GM19240 (cell line): Measurements from ENCODE around the gene REEP1.

ENCODE experiments used
- DNase-seq: peaks from one replicate; pipeline ENCODE4 v3.0.0; 2011; ENCODE audit warnings: low spot score; ENCODE audit not compliant: insufficient read length

Gene REEP1

DNA sequence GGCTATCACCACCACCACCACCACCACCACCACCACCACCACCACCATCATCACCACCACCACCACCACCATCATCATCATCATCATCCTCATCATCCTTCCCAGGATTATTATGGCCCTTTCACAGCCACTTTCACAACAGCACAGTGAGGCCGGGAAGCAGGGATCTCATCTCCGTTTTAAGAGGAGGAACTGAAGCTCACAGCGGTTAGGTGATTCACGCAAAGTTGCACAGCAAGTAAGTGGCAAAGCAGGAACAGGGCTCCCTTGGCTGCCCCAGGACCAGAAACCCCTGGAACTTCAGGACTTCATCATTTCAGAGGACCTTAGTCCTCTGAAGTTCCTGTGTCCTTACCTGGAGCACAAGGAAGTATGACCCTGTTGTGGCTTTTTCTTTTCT is 111.4 kb downstream of the REEP1 start:
- DNase-seq, result no peak

DNA sequence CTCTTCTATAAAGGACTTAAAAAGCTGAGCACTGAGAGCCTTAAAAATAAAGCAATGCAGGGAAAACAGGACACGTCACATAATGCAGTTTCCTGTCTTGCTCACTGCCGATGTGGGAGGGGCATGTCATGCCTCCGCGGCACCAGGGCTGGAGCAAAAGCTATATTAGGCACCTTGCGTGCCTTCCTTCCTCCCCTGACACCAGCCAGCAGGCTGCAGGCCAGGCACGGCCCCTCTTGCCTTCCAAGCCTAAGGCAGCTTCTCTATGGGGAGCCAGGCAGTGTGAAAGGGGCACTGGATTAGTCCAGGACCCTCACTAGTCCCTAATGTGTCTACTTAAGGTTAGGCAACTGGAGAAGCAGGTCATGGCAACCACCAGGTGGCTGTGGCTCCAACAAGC is 111.8 kb downstream of the REEP1 start:
- DNase-seq, result peak; percentile 62

DNA sequence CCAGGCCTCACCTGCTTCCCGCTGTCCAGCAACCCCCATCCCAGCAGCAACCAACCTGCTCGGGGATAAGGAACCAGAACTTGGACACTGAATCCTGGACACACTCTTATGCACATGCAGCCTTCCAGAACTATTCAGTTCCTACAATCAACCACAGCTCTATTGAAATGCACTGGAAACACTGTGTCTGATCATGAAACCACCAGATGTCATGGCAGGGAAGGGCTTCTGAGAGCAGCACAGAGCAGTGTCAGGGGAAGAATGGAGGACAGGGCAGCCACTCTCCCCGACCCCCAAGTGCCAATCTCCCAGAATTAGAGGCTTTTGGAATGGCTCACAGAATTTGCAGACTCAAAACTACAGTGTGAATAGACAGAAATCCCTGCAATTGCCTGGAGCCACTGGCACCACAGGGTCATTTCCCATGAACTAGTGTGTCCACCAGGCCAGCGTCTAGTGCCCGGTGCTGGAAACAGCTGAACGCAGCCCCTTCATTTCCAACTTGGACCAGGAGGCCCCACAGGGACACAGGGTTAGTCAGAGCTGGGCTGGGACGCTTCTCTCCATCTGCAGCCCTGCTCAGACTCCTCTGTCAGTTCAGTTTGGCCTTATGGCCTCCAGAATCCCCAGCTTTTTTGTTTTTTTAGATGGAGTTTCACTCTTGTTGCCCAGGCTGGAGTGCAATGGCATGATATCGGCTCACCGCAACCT is 112.6 kb downstream of the REEP1 start:
- no peak for DNase-seq

- DNase-seq, result no peak
Measured at GRCh38 chr2:86223927-86224560, 113.4 kb downstream of the REEP1 start.

DNA sequence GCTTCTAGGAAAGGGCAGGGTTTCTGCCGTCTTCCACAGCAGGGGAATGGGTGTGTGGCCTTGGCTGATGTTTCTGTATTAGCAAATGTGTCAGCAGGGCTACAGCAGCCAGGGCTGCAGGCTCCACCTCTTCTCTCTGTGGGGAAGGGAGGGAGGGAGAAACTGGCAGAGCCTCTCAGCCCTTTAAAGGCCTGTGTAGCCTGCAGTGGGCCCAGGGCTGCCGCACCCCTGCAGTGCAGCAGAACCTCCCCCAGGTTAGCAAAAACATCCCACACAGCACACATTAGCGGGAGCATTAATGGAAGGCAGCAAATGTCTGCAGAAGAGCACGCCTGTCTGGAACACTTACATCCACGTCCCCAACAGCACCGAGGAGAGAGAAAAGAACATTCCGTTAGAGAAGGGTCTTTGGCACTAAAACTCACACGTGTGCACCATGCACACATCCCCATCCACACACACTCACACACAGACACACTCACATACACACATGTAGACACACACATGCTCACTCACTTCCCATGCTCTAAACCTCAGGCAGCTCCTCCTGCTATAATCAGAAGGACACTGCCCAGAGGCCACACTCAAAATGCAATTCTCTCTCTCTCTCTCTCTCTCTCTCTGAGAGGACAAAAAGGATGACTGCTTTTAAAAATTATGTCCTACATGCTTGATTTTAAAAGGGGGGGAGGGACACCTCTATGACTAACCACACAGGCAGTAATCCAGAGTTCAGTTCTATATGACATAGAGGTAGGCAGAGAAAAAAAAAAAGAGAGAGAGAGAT is 114.1 kb downstream of the REEP1 start:
- no peak for DNase-seq

DNA sequence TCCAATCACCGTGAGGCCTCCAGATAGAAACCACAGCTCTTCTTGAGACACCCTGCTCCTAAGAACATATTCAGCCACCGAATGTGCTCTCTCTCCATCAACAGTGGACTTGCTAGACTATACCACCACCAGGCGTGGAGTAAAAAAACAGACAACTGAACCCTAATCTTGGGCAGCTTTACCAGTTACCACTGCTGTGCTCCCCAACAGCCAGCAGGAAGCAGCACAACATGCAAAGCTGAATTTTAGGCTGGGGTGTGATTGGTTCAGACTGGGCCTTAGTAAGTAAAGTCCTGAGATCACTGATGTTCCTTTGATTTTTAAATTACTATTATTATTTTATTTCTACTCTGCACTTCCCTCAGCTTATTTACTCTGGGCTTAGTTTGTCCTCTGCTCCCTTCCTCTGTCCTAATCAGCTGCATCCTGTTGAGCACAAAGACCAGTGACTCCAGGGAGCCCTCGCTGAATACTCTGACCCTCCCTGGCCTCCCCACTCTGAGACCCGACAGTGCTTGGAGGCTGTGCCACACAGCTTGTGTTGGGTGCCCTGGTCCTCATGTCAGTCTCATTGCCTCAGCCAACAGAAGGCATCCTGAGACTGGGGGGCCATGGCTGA is 116.3 kb downstream of the REEP1 start:
- no peak for DNase-seq

DNA sequence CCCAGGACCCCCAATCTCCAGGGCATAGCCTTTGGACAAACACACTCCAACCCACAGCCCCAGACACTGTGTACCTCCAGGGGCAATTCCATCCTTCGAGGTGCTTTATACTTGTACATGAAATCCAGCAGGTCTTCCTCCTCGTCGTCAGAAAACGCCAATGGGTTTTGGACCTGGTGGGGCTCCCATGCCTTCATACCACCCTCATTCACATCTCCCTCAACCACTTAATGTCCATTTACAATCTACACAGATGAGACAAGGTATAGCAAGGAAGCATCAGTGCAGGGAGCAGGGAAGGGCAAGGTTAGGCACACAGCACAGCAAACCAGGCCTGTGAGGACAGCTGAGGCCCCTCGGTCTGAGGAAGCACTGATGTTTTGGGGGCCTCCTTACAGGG is 117.5 kb downstream of the REEP1 start:
- DNase-seq, result no peak

DNA sequence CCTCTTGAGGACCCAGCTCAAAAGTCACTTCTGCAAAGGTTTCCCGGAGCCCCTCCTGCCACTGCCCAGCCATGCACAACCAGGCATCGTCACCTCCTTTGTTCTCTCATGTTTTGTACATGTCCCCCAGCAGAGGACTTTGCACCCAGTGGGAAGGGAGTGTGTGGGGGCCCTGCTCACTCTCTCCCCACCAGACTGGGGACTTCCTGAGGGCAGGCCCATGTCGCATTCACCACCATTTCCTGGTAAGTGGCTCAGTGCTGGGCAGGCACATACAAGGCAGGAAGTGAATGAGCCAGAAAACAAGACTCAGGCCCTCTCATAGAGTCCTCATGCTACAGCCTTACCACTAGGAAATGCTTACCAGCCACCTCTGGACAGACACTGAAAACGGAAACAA is 119.3 kb downstream of the REEP1 start:
- no peak for DNase-seq

GRCh38 chr2:86216575-86217555 is 120.6 kb downstream of the REEP1 start:
- DNase-seq, result no peak

DNA sequence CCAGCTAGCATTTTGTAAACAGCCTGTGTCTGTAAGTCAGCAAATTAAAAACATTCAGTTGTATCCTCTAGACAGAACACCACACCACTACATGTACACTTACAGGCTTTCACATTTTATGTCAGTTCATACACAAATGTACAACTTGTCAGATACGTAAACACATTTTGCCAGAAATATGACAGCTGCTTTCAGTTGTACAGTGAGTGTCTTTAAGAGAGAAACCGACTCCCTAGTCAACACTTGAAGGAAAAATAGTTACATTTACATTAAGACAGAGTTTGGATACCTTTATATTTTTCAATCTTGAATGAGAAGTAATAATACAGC is 123.0 kb downstream of the REEP1 start:
- no peak for DNase-seq

DNA sequence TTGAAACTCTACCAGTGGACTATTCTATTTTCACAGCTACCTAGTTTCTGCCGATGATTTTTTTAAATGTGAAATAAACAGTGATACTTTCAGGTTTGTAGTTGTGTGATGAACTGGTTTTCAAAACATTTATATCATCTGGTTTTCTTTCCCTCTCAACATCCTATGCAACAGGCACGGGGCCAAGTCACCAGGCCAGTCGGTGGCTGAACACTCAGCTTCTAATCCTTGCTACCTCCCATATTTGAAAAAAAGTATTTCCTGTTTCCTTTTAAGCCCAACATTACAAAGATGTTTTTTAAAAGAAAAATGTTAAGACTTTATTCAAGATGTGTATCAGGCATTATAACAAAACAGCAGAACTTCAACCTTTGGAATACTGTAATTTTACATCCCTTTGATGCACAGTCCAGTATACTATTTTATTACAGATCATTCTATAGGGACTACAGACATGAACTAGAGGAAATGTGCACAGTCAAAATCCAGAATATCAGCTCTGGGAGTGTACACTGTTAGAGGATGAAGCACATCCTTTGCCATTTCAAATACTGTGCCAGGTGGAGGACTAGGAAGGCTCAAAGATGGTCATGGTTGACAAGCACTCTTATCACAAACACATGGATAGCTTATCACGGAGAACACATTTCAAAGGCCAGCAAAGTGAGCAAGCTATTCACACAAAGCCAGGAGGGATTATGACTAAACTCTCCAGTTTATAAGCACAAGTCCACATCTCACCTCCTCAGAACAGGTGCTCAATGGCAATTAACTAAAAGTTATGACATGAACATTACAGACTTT is 123.5 kb downstream of the REEP1 start:
- no peak for DNase-seq

DNA sequence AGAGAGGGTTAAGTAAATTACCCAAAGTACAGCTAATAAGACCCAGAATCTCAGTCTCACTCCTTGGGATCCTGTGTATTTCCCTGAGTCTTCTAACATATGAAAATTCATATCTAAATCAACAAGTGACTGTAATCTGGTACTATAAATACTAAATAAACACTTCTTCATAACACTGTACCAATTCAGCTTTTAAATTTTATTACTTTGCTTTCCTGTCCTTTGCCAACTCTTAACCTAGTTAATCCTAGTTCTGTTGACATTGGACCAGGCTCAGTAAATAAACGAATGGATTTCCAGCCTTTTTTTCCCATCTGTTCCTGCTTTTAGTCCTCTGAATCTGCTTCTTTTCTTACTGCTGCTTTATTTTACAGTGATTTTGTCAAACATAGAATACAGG is 124.4 kb downstream of the REEP1 start:
- no peak for DNase-seq

GRCh38 chr2:86211796-86212188 is 125.6 kb downstream of the REEP1 start:
- DNase-seq, result no peak

GRCh38 chr2:86211033-86211795 is 126.2 kb downstream of the REEP1 start:
- DNase-seq, result no peak

- no peak for DNase-seq
Measured at GRCh38 chr2:86204458-86204857, 133.0 kb downstream of the REEP1 start.

GRCh38 chr2:86203614-86204013 is 133.8 kb downstream of the REEP1 start:
- DNase-seq, result no peak

DNA sequence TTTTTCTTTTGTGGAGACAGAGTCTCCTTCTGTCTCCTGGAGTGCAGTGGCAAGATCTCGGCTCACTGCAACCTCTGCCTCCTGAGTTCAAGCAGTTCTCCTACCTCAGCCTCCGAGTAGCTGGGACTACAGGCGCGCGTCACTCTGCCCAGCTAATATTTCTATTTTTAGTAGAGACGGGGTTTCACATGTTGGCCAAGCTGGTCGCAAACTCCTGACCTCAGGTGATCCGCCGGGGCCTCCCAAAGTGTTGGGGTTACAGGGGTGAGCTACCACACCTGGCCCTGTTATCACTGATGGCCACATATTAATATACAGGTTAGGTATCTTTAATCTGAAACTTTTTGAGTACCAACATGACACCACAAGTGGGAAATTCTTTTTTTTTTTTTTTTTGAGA is 134.7 kb downstream of the REEP1 start:
- no peak for DNase-seq

- no peak for DNase-seq
Measured at GRCh38 chr2:86202336-86202692, 135.1 kb downstream of the REEP1 start.

DNA sequence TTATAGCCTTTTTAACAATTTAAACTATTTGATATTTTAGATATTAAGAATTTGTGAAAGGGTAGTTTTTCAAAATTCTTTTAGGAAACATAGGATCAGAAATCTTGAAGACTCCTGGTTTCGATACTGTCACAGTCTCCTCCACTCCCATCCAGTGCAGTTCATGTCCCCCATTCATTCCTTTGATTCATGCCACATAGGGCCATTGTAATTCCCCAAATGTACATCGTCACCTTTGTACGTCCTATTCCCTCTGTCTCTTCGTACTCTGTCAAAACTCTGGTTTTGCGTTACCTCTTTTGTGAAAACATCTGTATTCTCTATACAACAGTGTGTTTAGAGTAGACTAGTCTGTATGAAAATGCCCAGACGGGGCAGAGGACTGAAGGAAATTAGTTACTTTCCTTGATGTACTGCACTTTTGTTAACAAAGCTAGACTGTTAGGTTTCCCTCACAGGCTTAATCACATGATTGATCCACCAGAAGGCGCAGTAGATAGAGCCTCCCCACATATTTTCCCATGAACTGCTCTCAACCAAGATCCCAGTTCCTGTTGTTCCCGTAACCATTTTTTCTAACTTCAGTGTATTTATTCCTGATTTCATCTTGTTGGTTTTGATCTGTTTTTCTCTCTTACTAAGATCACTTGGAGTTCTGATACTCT is 135.6 kb downstream of the REEP1 start:
- DNase-seq, result no peak
